Adrenal gland (tissue), 12 donors: ENCODE results near the gene PPP2R5C. TPM values are rescaled to one million over a fixed set of nuclear protein-coding genes. Genes with fewer than 3 reads are reported as not detected.

Experiments
- DNase-seq, 7 donors: peaks; one replicate each; pipeline ENCODE4 v3.0.0-alpha.2; 2019 to 2020
- H3K27ac ChIP-seq, 5 donors: fragments of 200-600 bp; sonication (generic) in 4 of 5; 1 replicate in 3 of 5; 2 replicates in 2 of 5; pipeline versions ENCODE4 v1.5.1 to v1.8.0; 2016 to 2020; ENCODE audit warnings: mild to moderate bottlenecking in 1 of 5
- H3K27me3 ChIP-seq: fragments of 200-600 bp; 2 replicates; pipeline ENCODE4 v1.8.0; 2021
- H3K36me3 ChIP-seq, 2 donors: fragments of 200-600 bp; replicated peaks in 1 of 2; 1 replicate in 1 of 2; 2 replicates in 1 of 2; pipeline versions ENCODE4 v1.5.1 to v1.8.0; 2018 to 2022
- H3K4me1 ChIP-seq, 2 donors: fragments of 200-600 bp; replicated peaks in 1 of 2; 1 replicate in 1 of 2; 2 replicates in 1 of 2; pipeline versions ENCODE4 v1.5.1 to v1.8.0; 2018 to 2021
- H3K4me3 ChIP-seq, 4 donors: fragments of 200-600 bp; sonication (generic) in 3 of 4; one replicate each; pipeline ENCODE4 v1.5.1; 2016 to 2018
- H3K9me3 ChIP-seq, 3 donors: fragments of 200-600 bp; sonication (generic) in 1 of 3; replicated peaks in 1 of 3; 1 replicate in 2 of 3; 2 replicates in 1 of 3; pipeline versions ENCODE4 v1.5.1 to v1.8.0; 2016 to 2021
- CTCF ChIP-seq, 6 experiments: fragments of 450-650 bp in 4 of 6; fragments of 200-600 bp in 2 of 6; sonication (generic) in 1 of 6; IDR thresholded peaks; 1 replicate in 5 of 6; 2 replicates in 1 of 6; pipeline versions ENCODE4 v1.5.1 to v1.8.0; 2016 to 2021; ENCODE audit warnings: antibody characterized with exemption in 6 of 6, mild to moderate bottlenecking in 2 of 6, moderate library complexity in 1 of 6
- POLR2A ChIP-seq, 2 donors: fragments of 450-650 bp; IDR thresholded peaks; one replicate each; pipeline ENCODE4 v1.6.1; 2017; ENCODE audit warnings: antibody characterized with exemption in 2 of 2, mild to moderate bottlenecking in 2 of 2, moderate library complexity in 1 of 2
- WGBS, 4 donors: extraction: QIAGEN DNeasy Blood & Tissue Kit in 2 of 4; methylation state at CpG; one replicate each; pipeline versions ENCODE4 v1.1.5 to v1.1.7; 2013 to 2017; 5-methylcytosine and 5-hydroxymethylcytosine counted together
- intact Hi-C, 2 donors: fragments of 100-400 bp; cut with DNase I; formaldehyde crosslinking; loops; one replicate each; pipeline versions ENCODE4 v1.14.1 to v1.15.0; 2022 to 2023
- polyA plus RNA-seq, 3 donors: library from polyadenylated mRNA; stranded (reverse); fragments of 200-250 nt in 2 of 3; fragments of 350-450 nt in 1 of 3; fragmentation: Illumina TruSeq in 1 of 3; extraction: RNeasy Lipid Tissue Mini Kit (QIAGEN cat#74804) in 1 of 3; gene quantifications; one replicate each; pipeline ENCODE4 v1.2.3, GENCODE V29; 2013 to 2014
- small RNA-seq, 2 donors: library from RNA; depleted of rRNA; stranded (forward); fragments of <200 nt; gene quantifications; one replicate each; pipeline ENCODE3, GENCODE V24; 2016
- total RNA-seq, 9 donors: library from RNA; depleted of rRNA in 4 of 9; stranded (reverse); fragments of >200 nt in 4 of 9; fragments of 120-200 nt in 1 of 9; fragmentation: NEBNext Ultra II Directional in 1 of 9; extraction: Animal tissue kit (Norgen Biotek cat#: 25700) in 1 of 9; gene quantifications; one replicate each; pipeline versions ENCODE4 v1.1.0 to v1.2.4, GENCODE V29; 2013 to 2023
- donor health status: healthy with polysubstance abuse.
- donor health status: Bipolar disorder and iron deficiency.
- donor health status: DM: yes; HTN: yes; CAD: no.
- donor health status: DM: no; HTN: no; CAD: no.
- donor health status: DM: no; HTN: no; CAD: no.
- donor health status: DM: yes; HTN: yes; CAD: no.

Gene PPP2R5C
- total and polyA plus RNA-seq, 12 donors: 66.5 to 216 (median 134) TPM

- WGBS, 4 donors: 16 to 32% (median 23%) methylated on average over 9 to 10 of the region's 10 CpGs
- no peak overlapping the region for H3K4me3 ChIP-seq
Measured at GRCh38 chr14:101972126-101972866, 210.8 kb downstream of the PPP2R5C start.

GRCh38 chr14:101973356-101973755 is 211.8 kb downstream of the PPP2R5C start:
- Histone ChIP-seq H3K27ac (peak overlapping the region in 2 of 5 donors; percentile 59 to 81), H3K4me1 (peaks cover 12 to 33% of the 10 kb centered on the region in 2 donors), H3K4me3 (no peak overlapping the region), H3K27me3 (no peaks in the 10 kb centered on the region), H3K9me3 (no peaks in the 10 kb centered on the region), H3K36me3 (peaks cover 2 to 30% of the 10 kb centered on the region in 2 donors)
- DNase-seq: peak in 2 of 7 donors; percentile 33 to 52
- WGBS, 4 donors: 89 to 97% (median 91%) methylated on average over 7 of the region's 7 CpGs
- intact Hi-C loops: no loop called here
- TF ChIP-seq POLR2A (IDR thresholded peaks at IDR 0.05): no peak
- no peak for TF ChIP-seq CTCF (IDR thresholded peaks at IDR 0.05)

More at GRCh38 chr14:101972126-101972866, 210.8 kb downstream of the PPP2R5C start:
- Histone ChIP-seq H3K9me3 (no peaks in the 10 kb centered on the region), H3K27me3 (no peaks in the 10 kb centered on the region), H3K36me3 (peaks cover 2 to 19% of the 10 kb centered on the region in 2 donors), H3K4me1 (peaks cover 12 to 41% of the 10 kb centered on the region in 2 donors), H3K27ac (peak overlapping the region; percentile 58 to 85 (median 59))
- peak; percentile 80 to 94 (median 91) for DNase-seq
- peak in 1 of 2 donors; percentile 47 for TF ChIP-seq POLR2A (IDR thresholded peaks at IDR 0.05)
- TF ChIP-seq CTCF (IDR thresholded peaks at IDR 0.05): no peak
- intact Hi-C loops: no loop called here

GRCh38 chr14:101975231-101975630 is 213.7 kb downstream of the PPP2R5C start:
- intact Hi-C loops: no loop called here
- peak in 1 of 7 donors; percentile 42 for DNase-seq
- no peaks in the 10 kb centered on the region for H3K27me3 ChIP-seq
- H3K4me3 ChIP-seq: no peak overlapping the region
- WGBS, 4 donors: 86 to 91% (median 90%) methylated on average over 7 of the region's 7 CpGs
- TF ChIP-seq POLR2A (IDR thresholded peaks at IDR 0.05): no peak
- no peak for TF ChIP-seq CTCF (IDR thresholded peaks at IDR 0.05)
- H3K27ac ChIP-seq: no peak overlapping the region
- no peaks in the 10 kb centered on the region for H3K9me3 ChIP-seq
- peaks cover 2 to 35% of the 10 kb centered on the region in 2 donors for H3K36me3 ChIP-seq
- peaks cover 12 to 32% of the 10 kb centered on the region in 2 donors for H3K4me1 ChIP-seq

Small RNA genes lying within 50 kb of the gene (small RNA-seq; reads per million reads assigned to genes)
- gene AL118558.2 (0 reads per million in 2 donors), gene RNU6-790P (0 reads per million in 2 donors)

Other genes with a start within 250 kb of the PPP2R5C start
- 1 to 10 TPM in 1 of 9 donors, under 1 TPM in 6, not detected in 2; 0.21 to 1.8 (median 0.27) TPM for gene DIO3, start 200.2 kb upstream of the PPP2R5C start, total RNA-seq
- under 1 TPM in 2 of 3 donors, not detected in 1; 0.16 to 0.88 TPM for gene DIO3, start 200.2 kb upstream of the PPP2R5C start, polyA plus RNA-seq
- 100 to 1,000 TPM; 295 to 509 (median 358) TPM for gene DYNC1H1, start 202.9 kb downstream of the PPP2R5C start, total RNA-seq
- gene DYNC1H1, start 202.9 kb downstream of the PPP2R5C start, polyA plus RNA-seq: 100 to 1,000 TPM; 202 to 337 (median 273) TPM